ENCODE data around the gene DLGAP4. TPM values are rescaled to one million over a fixed set of nuclear protein-coding genes. Genes with fewer than 3 reads are reported as not detected.

DLGAP4 gene
- total and polyA plus RNA-seq, 2 of the 13 experiments (the other 11 are each of a cell fraction or from before 2014, with no cell fraction given) = 15.2 to 26.7 TPM

GRCh38 chr20:36574366-36575135, 268.4 kb downstream of the DLGAP4 start (continued):
- no peak for TF ChIP-seq MED1 (CRISPR knock-in tag; IDR thresholded peaks at IDR 0.05)
- no peak for TF ChIP-seq HDAC6 (IDR thresholded peaks at IDR 0.05; ENCODE audit: low read depth, low read length)
- TF ChIP-seq ARID4A (CRISPR knock-in tag; IDR thresholded peaks at IDR 0.05; ENCODE audit: borderline replicate concordance) = peak; percentile 75
- 0 out of 2 replicates have a peak, but pooled peaks have one; percentile 0 for TF ChIP-seq NFIC (IDR thresholded peaks at IDR 0.05; ENCODE audit: low read length)
- TF ChIP-seq ZNF124 (CRISPR knock-in tag; IDR thresholded peaks at IDR 0.05) = peak; percentile 51; the same call in 1 of the 2 replicates
- no peak for TF ChIP-seq KDM6A (CRISPR knock-in tag; IDR thresholded peaks at IDR 0.05; ENCODE audit: low read depth)
- no peak for TF ChIP-seq ARID2 (CRISPR knock-in tag; IDR thresholded peaks at IDR 0.05; ENCODE audit: borderline replicate concordance)
- 0 out of 2 replicates have a peak, but pooled peaks have one; percentile 22 for TF ChIP-seq NR2F2 (IDR thresholded peaks at IDR 0.05; ENCODE audit: borderline replicate concordance, low read depth)
- TF ChIP-seq RBM22 (optimal IDR thresholded peaks at IDR 0.05; ENCODE audit: low read length) = peak; percentile 32
- no peak for TF ChIP-seq TERF1 (CRISPR knock-in tag; IDR thresholded peaks at IDR 0.05)
- TF ChIP-seq SMAD1 (CRISPR knock-in tag; IDR thresholded peaks at IDR 0.05; ENCODE audit: borderline replicate concordance, low read depth) = no peak; the same call in 1 of the 2 replicates
- no peak for TF ChIP-seq ZKSCAN1 (IDR thresholded peaks at IDR 0.05; ENCODE audit: low read length)
- no peak for TF ChIP-seq ZNF670 (CRISPR knock-in tag; IDR thresholded peaks at IDR 0.05; ENCODE audit: borderline replicate concordance)
- TF ChIP-seq DMTF1 (CRISPR knock-in tag; IDR thresholded peaks at IDR 0.05) = peak; percentile 89
- TF ChIP-seq FOXO4 (CRISPR knock-in tag; conservative IDR thresholded peaks at IDR 0.05) = no peak
- TF ChIP-seq ZNF354B (CRISPR knock-in tag; IDR thresholded peaks at IDR 0.05) = no peak
- TF ChIP-seq RARG (CRISPR knock-in tag; IDR thresholded peaks at IDR 0.05; ENCODE audit: low read depth) = no peak
- TF ChIP-seq FOXP4 (CRISPR knock-in tag; IDR thresholded peaks at IDR 0.05) = 0 out of 2 replicates have a peak, but pooled peaks have one; percentile 10

All from HepG2 (cell line).